Calu3 (cell line): ENCODE data around the gene DCLRE1B. TPM values are rescaled to one million over a fixed set of nuclear protein-coding genes. Genes with fewer than 3 reads are reported as not detected.

ENCODE experiments used
- BruUV-seq: library from RNA; stranded (reverse); fragments of 400-500 nt; replicated peaks from 2 replicates; lab custom pipeline; 2021; lab: Mats Ljungman, UMichigan
- CTCF ChIA-PET: fragments of 300-600 bp; sonication (Branson Sonifier 250); formaldehyde crosslinking; loops from one replicate; lab custom pipeline; 2022; ENCODE audit warnings: antibody characterized with exemption; lab: Charles Lee
- DNase-seq: peaks from one replicate; pipeline ENCODE4 v3.0.0; 2022
- H3K27ac Mint-ChIP-seq: one replicate; pipeline ENCODE4 v1.8.0; 2022; ENCODE audit warnings: mixed read lengths; ENCODE audit not compliant: unreplicated experiment
- H3K27me3 Mint-ChIP-seq: one replicate; pipeline ENCODE4 v1.8.0; 2022; ENCODE audit warnings: mixed read lengths; ENCODE audit not compliant: unreplicated experiment
- H3K36me3 Mint-ChIP-seq: one replicate; pipeline ENCODE4 v1.8.0; 2022; ENCODE audit warnings: mild to moderate bottlenecking, moderate library complexity, mixed read lengths; ENCODE audit not compliant: insufficient read depth, unreplicated experiment
- H3K4me1 Mint-ChIP-seq: one replicate; pipeline ENCODE4 v1.8.0; 2022; ENCODE audit warnings: mild to moderate bottlenecking, low read depth, mixed read lengths; ENCODE audit not compliant: unreplicated experiment
- H3K4me3 Mint-ChIP-seq: one replicate; pipeline ENCODE4 v1.8.0; 2022; ENCODE audit warnings: mild to moderate bottlenecking, low read depth, moderate library complexity, mixed read lengths; ENCODE audit not compliant: unreplicated experiment
- H3K9me3 Mint-ChIP-seq: one replicate; pipeline ENCODE4 v1.8.0; 2022; ENCODE audit warnings: low read depth, mixed read lengths; ENCODE audit not compliant: unreplicated experiment
- intact Hi-C: fragments of 100-400 bp; cut with micrococcal nuclease; formaldehyde crosslinking; loops from one replicate; pipeline ENCODE4 v1.10.0; 2022; ENCODE audit not compliant: unreplicated experiment
- total RNA-seq: library from RNA; stranded (reverse); gene quantifications from 2 replicates; pipeline ENCODE4 v1.2.3, GENCODE V29; 2022
- TF ChIP-seq, protein P1 (sequence below): fragments of 200-600 bp; IDR thresholded peaks from one replicate; pipeline ENCODE4 v1.8.0; 2022; ENCODE audit warnings: antibody characterized with exemption; ENCODE audit not compliant: unreplicated experiment

DCLRE1B gene
- total RNA-seq, 1 experiment from 2014 or later, result 6.9 TPM

DNA sequence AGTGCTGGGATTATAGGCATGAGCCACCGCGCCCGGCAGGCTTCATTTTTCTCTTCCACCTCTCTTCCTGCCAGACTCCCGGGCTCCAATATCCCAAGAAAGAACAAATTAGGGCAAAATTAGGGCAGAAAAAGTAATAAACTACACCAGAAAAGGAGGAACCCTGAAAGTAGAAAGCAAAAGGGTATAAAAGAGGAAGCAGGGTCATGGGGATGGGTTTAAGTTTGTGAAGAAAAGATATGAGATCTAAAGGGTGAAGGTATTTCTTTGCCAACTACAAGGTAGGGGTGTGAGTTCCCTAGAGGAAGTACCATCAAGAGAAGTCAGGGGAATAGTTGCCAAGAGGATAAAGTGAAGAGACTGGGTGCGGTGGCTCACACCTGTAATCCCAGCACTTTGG, 43.5 kb upstream of the DCLRE1B start:
- CTCF ChIA-PET, result no interaction called here
- Mint-ChIP-seq H3K36me3 (no peaks in the 10 kb centered on the region), H3K27ac (no peak overlapping the region), H3K4me3 (no peak overlapping the region), H3K9me3 (no peaks in the 10 kb centered on the region), H3K27me3 (no peaks in the 10 kb centered on the region), H3K4me1 (peaks cover 7% of the 10 kb centered on the region)
- intact Hi-C loops, result no loop called here
- no TSS peak for BruUV-seq
- TF ChIP-seq, protein P1, sequence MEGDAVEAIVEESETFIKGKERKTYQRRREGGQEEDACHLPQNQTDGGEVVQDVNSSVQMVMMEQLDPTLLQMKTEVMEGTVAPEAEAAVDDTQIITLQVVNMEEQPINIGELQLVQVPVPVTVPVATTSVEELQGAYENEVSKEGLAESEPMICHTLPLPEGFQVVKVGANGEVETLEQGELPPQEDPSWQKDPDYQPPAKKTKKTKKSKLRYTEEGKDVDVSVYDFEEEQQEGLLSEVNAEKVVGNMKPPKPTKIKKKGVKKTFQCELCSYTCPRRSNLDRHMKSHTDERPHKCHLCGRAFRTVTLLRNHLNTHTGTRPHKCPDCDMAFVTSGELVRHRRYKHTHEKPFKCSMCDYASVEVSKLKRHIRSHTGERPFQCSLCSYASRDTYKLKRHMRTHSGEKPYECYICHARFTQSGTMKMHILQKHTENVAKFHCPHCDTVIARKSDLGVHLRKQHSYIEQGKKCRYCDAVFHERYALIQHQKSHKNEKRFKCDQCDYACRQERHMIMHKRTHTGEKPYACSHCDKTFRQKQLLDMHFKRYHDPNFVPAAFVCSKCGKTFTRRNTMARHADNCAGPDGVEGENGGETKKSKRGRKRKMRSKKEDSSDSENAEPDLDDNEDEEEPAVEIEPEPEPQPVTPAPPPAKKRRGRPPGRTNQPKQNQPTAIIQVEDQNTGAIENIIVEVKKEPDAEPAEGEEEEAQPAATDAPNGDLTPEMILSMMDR, result no peak
- DNase-seq, result no peak

DNA sequence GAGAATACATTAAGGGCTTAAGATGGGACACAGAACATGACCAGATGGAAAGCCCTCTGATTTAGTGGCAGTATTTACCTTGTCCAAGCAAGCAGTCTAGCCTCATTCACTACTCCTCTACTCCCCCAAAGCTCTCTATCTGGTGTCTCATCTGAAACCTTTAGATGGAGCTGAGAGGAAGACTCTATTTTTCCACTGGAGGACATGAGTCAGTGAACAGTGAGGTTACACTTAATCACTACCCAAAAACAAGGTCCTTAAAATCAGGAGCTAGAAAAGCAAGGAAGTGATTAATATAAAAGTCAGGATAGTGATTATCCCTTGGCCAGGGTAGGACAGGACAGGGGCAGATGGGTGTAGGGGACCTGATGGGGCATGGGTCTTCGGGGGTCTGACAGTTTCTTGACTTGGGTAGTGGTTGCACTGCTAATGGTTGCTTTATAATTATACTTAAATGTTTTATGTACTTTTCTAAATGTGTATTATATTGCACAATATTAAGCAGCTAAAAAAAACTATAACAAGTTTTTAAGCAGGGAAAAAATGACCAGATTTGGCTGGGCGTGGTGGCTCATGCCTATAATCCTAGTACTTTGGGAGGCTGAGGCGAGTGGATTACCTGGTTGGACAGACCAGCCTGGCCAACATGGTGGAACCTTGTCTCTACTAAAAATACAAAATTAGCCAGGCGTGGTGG, 36.6 kb upstream of the DCLRE1B start:
- intact Hi-C loops, result no loop called here
- TF ChIP-seq, protein P1, result no peak
- no peak overlapping the region for H3K27ac Mint-ChIP-seq
- no peak for DNase-seq
- H3K4me1 Mint-ChIP-seq, result no peaks in the 10 kb centered on the region
- CTCF ChIA-PET, result no interaction called here
- no peak overlapping the region for H3K4me3 Mint-ChIP-seq
- BruUV-seq, result no TSS peak
- no peaks in the 10 kb centered on the region for H3K27me3 Mint-ChIP-seq
- H3K36me3 Mint-ChIP-seq, result no peaks in the 10 kb centered on the region
- no peaks in the 10 kb centered on the region for H3K9me3 Mint-ChIP-seq

DNA sequence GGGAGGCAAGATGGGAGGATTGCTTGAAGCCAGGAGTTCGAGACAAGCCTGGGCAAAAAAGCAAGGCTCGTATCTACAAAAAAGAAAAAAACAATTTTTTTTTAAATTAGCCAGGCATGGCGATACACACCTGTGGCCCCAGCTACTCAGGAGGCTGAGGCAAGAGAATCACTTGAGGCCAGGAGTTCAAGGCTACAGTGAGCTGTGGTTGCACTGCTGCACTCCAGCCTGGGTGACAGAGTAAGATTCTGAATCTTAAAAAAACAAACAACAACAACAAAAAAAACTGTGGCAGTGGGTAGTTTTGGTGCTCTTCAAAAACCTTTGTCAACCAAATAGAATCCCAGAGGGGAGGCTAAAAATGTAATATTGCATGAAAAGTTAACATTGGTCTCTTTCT, 34.3 kb upstream of the DCLRE1B start:
- intact Hi-C loops, result no loop called here
- Mint-ChIP-seq H3K4me1 (peaks cover 17% of the 10 kb centered on the region), H3K27ac (no peak overlapping the region), H3K4me3 (no peak overlapping the region), H3K9me3 (no peaks in the 10 kb centered on the region), H3K27me3 (no peaks in the 10 kb centered on the region), H3K36me3 (no peaks in the 10 kb centered on the region)
- TF ChIP-seq, protein P1, result no peak
- DNase-seq, result no peak
- CTCF ChIA-PET, result no interaction called here
- BruUV-seq, result no TSS peak

DNA sequence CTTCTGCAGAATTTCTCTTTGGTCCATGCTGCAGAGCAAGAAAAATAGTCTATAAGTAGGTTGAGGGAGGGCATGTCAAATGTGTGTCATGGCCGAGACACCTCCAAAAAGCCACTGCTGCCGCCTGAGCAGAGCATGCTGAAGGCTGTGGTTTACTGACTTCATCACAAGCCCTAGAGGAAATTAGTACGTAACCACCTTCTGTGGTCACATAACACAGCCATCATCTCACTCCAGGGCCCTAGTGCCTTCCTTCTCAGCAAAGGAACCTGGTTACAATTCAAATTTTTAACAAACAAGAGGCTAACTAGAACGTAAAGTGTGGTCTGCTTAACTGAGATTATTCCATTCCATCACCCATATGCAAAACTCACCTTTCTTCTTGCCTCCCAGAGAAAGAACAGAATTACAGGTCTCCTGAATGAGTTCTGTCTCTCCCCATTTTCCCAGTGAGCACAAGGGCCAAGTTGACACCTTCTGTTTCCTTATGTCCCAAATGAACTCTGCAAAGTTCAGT, 33.5 kb upstream of the DCLRE1B start, which contains the start of gene PTPN22:
Gene PTPN22 (minus strand): TSS at position 116 of the 517 bp plus-strand sequence.
- H3K9me3 Mint-ChIP-seq, result no peaks in the 10 kb centered on the region
- no peak within 1 kb of the TSS for H3K4me3 Mint-ChIP-seq
- H3K27me3 Mint-ChIP-seq, result no peaks in the 10 kb centered on the region
- intact Hi-C loops, result no loop called here
- no peak within 1 kb of the TSS for H3K27ac Mint-ChIP-seq
- TF ChIP-seq, protein P1, result no peak
- DNase-seq, result no peak
- no peaks in the 10 kb centered on the region for H3K36me3 Mint-ChIP-seq
- CTCF ChIA-PET, result no interaction called here
- no TSS peak for BruUV-seq
- H3K4me1 Mint-ChIP-seq, result peaks cover 17% of the 10 kb centered on the region
